NCI-H187 (cell line): ENCODE data around the gene POU2F3.

ENCODE experiments used
- DNase-seq, 2 experiments: peaks; one replicate each; lab custom pipeline; 2025; lab: John Stamatoyannopoulos, UW

Gene POU2F3

DNA sequence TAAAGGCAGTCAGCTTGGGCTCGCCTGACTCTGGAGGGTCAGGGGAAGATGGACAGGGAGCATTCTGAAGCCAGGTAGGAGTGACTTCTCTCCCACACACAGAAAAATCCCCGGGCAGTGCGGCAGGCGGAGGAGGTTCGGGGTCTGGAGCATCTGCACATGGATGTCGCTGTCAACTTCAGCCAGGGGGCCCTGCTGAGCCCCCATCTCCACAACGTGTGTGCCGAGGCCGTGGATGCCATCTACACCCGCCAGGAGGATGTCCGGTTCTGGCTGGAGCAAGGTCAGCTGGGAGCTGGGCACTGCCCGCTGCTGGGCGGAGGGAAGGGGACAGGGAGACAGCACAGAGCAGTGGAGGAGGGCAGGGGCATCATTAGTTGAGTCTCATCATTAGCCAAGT lies 13.2 kb upstream of the POU2F3 start:
- no peak for DNase-seq

DNA sequence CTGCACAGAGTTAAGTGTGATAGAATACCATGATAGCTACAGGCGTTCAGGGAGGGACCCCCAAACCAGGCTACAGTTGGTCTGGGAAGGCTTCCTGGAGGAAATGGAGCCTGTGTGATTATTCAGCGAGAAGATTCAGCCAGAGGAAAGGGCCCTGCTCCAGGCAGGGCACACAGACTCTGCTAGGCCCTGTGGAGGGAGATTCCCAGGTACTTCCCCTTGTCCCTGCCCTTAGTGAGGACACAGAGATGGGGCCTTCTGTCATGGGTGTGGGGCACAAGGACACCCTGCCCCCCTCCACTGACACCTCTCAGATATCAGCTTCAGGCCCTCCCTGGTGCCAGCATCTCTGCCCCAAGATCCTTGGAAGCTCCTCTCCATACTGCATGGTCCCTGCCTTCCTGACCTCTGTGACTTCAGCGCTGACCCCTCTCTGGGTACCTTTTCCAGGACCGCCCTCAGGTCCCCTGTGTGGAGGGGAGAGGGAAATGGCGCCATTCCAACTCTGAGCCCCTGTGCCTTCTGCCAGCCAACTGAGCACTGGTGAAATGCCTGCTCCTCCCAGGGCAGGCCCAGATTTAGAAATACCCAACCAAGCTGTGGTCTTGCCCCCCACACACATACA lies 12.6 kb upstream of the POU2F3 start:
- DNase-seq: no peak

DNA sequence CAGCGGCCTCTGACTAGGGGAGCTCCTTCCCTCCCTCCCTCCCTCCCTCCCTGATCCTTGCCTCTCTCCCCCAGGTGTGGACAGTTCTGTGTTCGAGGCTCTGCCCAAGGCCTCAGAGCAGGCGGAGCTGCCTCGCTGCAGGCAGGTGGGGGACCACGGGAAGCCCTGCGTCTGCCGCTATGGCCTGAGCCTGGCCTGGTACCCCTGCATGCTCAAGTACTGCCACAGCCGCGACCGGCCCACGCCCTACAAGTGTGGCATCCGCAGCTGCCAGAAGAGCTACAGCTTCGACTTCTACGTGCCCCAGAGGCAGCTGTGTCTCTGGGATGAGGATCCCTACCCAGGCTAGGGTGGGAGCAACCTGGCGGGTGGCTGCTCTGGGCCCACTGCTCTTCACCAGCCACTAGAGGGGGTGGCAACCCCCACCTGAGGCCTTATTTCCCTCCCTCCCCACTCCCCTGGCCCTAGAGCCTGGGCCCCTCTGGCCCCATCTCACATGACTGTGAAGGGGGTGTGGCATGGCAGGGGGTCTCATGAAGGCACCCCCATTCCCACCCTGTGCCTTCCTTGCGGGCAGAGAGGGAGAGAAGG lies 11.1 kb upstream of the POU2F3 start:
- DNase-seq: no peak

DNA sequence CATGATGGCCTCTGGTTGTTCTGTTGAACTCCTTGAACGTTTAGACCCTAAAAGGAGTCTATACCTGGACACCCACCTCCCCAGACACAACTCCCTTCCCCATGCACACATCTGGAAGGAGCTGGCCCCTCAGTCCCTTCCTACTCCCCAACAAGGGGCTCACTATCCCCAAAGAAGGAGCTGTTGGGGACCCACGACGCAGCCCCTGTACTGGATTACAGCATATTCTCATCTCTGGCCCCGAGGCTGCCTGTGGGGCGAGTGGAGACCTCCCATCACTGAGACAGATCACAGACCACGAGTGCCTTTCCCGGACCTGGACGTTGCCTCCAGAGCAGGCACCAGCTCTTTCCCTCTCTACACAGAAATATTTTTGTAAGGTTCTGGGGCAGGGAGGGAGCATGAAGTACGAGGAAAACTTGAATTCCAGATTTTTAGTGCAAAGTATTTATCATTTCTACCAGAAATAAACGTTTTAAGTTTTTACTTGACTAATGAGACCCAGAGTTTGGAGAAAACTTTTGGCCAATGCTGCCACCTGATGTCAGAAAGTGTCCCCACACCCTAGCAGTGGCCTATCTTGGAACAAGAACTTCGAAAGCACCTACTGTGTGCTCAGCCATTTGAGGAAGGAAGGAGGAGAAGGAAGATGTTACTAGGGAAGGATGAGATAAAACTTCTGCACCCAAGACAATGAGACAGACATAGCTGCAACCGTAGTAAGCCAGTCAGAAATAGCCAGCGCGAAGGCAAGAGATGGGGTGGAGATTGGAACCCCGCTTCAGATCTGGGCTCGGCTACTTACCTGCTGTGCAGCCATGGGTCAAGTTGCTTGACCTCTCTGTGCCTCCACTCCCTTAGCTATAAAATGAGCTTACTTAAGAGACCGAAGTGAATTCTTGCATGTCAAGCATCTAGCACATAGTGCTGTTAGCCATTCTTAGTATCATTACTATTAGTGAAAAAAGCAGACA lies 10.2 kb upstream of the POU2F3 start:
- no peak for DNase-seq

DNA sequence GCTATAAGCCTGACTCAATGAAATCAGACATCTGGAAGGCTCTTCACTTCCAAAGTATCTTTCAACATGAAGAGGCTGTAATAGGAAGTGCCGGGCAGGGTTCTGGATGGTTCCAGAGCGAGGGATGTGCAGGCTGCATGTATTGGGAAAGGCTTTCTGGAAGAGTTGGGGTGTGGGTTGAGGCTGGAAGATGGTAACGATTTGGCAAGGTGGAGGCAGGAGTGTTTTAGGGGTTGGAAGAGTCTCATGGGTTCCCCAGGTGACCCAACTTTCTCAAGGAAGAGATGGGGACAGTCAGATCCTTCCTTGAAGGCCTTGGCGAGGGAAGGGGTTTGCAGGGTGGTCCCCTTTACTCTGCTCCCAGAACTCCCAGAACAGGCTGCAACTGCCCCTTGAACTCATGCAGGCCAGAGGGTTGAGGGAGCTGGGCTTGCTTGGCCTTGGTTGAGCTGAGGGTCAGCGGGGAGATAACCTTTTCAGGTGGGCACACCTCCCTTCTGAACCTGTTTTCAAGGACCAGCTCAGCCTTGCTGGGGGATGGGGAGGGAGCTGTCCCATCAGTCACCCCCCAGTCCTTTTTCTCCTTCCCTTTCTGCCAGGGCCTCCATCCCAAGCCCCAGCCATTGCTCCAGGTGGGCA lies 9.4 kb upstream of the POU2F3 start:
- no peak for DNase-seq

DNA sequence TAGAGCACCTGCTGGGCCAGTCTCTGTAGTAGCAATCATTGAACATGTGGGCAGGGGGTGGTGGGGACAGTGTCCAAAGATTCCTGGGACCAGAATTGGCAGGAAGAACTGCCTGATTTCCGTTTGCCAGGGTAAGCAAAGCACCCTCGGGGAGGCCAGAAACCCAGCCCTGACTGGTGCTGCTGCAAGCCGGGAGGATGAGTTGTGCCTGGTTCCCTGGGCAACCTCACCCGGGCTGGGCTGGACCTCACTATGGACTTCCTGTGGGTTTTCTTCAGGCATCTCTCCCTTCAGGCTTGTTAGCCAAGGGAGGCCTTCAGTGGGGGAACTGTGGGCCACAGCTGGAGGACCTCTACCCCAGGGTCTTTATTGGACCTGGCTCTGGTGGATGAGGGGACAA lies 8.0 kb upstream of the POU2F3 start:
- no peak for DNase-seq

DNA sequence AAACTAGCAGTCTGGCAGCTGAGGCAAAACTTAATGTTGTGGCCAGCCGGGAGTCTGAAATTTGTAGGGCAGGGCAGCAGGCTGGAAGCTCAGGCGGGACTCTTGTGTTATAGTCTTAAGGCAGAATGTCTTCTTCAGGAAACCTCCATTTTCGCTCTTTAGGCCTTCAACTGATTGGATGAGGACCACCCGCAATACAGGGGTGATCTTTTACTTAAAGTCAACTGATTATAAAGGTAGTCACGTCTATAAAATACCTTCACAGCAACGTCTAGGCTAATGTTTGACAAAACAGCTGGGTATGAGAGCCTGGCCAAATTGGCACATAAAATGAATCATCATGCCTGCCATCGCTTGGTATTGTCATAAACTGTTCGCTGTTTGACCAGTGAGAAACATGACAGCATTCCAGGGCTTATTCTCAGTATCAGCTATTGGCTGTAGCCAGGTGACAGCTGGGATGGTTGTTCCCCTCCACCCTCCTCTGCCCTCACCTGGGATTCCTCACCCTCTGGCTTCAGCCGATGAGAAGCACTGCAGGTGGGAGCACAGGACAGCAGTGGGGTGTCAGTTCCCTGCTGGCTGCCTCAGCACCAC lies 6.6 kb upstream of the POU2F3 start:
- DNase-seq: no peak

DNA sequence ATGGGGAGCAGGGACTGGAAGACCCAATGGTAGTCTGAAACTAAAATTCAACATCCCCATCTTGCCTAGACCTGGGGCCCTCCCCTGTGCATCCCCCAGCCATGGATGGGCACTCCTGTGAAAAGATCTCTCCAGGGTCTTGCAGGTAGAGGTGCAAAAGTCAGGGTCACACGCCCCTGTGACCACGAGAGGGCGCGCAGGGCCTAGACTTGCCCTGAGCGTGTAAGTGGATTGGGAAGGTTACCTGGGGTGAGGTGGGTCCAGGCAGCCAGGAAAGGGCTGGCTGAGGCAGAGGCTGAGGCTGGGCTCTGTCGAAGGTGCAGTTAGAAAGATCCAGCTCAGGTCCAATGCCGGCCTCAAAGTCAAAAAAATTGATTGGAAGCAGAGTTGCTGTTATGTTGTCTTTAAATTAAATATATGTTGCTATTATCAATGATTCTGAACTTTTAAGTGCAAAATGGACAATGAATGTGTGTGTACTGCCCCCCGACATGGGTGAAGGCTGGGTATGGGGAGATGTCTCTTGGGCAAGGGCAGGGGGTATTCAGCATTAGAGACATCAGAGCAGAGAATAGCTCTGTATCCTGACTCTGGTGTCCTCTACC lies 4.8 kb upstream of the POU2F3 start:
- DNase-seq: peak; percentile 18 to 43

DNA sequence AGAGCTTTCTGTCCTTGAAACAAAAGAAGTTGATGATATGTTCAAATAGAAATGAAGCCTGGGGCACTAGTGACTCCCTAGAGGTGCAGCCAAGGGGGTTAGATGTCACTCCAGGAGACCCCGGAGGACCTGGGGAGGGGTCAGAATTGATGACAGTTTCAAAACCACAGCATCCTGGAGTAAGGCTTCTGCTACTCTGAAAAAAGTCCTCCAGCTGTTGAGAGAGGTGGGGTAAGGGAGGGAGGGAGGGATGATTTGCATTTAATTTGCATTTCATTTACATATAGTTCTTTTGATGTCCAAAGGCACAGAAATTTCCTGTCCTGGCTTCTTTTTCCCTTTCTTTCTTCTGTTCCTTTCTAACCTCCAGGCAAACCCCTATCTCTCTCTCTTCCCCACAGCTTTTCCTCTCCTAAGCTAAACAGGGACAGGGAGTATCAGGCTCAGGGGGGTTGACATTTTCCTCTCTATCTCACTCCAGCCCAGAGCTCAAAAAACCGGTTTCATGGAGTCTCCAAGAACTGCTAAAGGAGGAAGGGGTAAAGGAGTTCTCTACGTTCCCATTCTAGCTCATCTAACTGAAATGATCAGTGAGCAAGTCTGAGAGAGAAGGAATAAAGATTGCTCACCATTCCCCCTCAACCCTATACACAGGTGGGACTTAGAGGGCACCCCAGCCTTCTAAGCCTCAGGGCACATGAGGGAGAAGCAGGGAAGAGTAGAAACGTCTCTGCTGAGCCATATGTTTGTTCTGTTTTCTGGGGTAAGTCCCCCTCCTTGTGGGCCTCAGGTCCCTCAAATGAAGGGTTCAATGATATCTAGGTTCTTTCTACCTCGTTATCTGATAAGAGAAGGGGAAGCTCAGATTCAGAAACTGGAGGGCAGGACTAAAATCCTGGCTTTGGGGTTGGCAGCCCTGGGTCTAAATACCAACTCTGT lies 3.5 kb upstream of the POU2F3 start:
- DNase-seq: no peak

DNA sequence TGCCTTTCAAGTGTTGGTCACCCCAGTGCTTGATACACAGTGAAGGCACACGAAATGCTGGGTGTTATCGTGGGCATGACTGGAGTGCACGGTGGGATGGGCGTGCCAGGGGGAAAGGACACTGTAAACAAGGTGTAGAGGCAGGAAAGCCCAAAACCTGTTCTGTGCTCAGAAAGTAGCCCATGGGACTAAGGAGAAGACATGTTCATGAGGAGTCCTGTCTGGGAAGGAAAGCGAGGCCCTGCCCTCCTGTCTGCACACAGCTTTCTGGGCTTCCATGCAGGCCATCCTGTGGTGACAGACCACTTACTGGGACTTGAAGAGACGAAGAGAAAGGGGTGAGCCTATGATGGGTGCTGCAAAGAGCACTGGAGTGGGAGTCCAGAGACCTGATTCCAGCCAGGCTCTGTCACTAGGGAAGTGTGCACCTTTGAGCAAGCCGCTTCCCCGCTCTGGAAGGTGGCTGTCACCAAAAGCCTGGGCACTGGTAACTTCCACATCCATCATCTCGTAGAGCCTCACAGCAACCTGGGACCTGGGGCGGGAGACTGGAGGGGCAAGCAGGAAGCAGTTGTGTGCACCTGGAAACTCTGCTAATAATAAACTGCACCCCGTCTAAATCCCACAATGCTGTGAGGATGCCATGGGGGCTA lies 846 bp upstream of the POU2F3 start:
- no peak for DNase-seq

DNA sequence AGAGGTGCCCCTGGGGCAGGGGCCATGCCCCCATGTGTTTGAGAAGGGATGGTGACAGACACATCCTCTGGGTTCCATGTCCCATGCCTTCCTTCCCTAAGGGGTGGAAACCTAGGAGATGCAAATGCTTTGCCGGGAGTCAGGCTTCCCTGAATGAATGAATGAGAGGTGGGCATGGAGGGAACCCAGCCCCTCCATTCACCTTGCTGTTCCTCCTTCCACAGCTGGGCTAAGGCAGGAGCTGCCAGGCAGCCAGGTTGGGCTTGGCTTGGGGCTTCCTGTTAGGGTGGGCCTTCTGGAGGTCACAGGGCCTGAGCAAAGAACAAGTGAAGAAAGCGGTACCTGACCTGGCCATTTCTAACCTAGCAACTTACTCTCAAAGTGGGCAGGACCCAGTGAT lies 926 bp downstream of the POU2F3 start:
- no peak for DNase-seq

DNA sequence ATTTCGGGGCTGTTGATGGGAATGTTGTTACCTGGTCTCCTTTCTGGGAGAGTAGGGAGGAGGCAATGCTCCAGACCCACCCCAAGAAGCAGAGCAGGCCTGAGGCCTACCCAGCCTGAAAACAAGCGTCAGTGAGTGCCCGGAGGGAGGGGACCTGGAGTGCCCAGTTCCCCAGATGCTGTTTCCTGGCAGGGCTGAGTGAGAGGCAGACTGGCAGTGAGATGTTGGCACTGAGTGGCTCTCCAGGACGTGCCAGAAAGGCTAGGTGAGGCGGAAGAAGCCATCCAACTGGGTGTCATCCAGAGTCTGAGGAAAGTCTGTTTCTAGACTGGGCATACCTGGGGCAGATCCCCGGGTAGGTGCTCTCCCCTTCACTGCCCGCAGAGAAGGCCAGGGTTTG lies 1.3 kb downstream of the POU2F3 start:
- DNase-seq: no peak

DNA sequence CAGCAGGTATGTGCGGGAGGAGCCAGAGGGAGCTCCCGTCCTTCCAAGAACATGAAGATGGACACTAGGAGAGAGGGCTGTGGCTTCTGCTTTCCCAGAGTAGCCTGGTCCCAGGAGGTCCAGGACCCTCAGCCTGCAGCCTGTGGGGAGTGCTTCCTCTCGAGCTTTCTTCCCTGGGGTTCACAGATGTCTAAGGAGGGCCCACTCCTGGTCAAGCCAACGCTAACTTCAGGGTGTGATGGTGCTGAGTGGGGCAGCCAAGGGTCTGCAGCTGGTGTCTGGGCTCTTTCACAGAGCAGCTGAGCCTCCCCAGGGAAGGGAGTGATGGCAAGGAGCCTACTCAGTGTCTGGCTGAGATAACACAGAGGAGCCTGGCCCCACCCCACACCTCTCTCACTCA lies 3.3 kb downstream of the POU2F3 start:
- DNase-seq: no peak

DNA sequence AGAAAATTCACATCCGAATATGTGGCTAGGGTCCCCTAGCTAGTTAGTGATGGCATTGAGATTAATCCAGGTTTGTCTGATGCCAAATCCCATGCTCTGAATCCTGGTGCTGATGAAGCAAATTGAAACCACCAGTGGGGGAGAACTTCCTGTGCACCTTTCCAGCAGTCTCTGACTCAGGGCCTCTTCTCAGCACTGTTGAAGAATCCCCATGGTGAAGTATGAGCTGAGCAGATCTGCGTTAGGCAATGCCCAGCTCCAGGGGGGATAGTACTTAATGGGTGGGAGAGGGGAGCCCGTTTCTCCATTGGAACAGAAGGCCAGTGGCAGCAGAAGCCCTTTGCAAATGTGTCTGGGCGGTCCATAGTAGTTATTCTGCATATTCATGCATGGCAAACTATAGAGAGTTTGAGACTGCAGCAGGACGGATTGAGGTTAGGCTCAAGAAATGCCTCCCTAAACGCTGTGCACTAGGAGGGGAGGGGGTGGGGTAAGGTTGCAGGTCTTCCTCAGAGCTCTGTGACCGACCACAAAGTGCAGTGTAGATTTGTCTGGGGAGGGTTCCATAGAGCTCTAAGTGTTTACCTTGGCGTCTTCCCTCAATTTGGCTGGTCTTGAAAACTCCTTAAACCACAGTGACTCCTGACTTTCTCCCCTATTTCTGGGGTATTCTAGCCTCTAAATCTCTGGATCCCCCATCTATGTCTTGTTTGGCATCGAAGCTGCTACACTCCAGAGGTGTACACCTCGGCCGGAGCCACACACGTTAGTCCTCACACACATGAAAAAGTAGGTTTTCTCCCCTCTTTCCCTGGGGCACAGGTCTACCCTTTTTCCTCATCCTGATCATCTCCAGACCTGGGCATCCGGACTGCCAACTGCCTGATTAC lies 4.8 kb downstream of the POU2F3 start:
- DNase-seq: no peak

DNA sequence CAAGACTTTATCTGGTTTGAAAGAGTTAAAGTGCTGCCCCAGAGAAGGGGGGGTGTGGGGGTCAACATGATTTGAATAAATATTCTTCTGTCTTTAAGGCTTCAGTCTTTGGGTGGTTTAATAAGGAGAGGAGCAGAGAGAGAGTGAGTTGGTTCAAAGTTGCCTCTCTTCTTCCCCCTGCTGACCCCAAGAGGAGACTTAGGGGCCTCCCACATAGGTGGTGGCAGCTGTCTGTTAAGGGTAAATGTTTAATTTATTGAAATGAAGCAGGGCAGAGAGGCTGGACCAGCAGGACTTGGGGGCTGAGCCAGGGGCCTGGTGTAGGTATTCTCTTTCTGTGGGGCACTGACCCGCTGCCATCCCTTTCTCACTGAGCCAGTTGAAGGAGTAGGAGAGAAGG lies 5.5 kb downstream of the POU2F3 start:
- no peak for DNase-seq

DNA sequence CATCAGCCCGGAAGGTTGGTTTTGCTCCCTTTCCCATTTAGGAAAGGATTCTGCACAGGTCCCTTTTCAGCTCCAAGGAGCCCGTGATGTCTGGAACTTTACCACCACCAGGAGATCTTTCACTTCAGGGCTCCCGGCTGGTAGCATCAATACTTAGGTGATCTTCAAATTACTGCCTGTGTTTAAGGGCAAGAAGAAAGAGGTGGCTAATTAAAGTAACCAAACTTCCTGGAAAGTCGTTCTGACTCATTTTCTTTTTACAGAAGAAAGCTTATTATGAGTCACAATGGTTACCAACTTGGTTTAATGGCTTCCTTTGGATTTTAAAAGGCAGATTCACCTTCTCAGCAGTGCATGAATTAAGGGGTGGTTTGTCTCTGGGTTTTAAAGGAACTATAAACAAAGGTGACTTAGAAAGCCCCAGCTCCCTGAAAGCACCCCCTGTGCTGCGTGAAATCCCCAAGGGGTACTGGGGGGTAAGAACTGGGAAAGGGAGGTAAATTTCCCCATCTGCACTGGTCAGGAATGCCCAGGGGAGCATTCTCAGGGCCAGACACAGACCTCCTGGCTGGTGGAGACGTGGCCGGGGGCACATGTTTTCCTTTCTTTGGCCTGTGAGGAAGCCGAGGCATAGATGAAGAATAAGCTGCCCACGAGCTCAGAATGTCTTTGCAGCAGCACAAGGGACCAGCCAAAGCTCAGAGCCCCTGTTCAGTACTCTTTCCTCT lies 8.8 kb downstream of the POU2F3 start:
- no peak for DNase-seq

DNA sequence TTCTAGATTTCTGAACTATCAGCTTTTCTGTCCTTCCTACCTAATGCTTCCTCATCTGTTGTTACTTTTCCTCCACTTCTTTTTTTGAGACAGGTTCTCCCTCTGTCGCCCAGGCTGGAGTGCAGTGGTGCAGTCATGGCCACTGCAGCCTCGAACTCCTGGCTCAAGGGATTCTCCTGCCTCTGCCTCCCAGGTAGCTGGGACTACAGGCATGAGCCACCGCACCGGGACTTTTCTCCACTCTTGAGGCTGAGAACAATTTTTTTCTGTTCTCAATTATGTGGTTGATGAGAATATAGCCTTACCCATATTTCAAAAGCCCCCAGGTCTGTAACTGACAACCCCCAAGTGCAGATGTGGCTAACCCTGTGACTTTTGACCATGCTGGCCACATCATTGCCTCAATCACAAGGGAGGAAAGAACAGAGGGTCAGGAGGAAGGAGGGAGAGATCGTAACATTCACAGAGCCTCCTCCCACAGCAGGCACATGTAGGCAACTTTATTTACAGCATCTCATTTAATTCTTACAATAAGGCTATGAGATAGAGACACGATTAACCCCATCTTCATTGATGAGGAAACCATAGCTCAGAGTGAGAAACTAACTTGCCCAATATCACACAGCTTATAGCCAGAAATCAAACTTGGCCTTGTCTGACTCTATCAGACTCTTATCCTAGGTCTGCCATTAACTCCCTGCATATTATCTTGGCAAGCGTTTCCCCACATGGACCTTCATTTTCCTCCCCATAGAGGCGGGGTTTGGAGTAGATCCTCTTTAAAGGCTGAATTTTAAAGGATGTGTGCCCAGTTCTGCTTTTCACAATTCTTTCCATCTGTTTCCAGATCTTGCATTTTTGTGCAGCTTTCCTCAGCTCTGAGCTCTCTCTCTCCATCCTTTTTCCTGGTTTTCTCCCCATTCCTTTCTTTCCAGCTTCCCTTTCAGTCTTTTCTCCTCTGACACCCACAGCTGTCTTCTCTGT lies 9.6 kb downstream of the POU2F3 start:
- DNase-seq: no peak
